ENCODE measurements around the gene ZNF865.

Gene ZNF865

DNA sequence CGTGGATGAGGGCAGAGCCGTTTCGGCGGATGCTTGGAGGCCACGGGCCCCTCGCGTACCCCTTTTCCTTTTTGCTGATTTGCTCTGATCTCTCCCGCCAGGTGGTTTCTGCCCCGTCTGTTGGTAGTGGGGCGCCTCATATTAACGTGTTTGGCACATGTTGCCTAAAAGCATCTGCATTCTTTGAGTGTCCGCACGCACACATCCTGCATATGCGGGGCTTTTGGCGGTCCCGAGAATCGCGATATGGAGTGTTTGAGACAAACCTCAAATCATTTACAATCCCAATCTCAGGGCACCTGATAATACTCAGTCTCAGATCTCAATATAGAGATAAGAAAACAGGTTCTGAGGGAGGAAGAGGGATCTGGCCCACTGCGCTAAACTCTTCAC, 50.2 kb downstream of the ZNF865 start:
- no peak for TF ChIP-seq JUND (IDR thresholded peaks at IDR 0.05; ENCODE audit: low read depth)
- DNase-seq (ENCODE audit: low read depth in 1 of 2, low spot score in 1 of 2) = no peak
- in situ Hi-C loops (cut with HindIII; ENCODE audit: low pct_unique_long_range_greater_than_20kb, low sequenced_read_pairs) = no loop called here

- no peak for TF ChIP-seq JUND (IDR thresholded peaks at IDR 0.05; ENCODE audit: low read depth)
- in situ Hi-C loops (cut with HindIII; ENCODE audit: low pct_unique_long_range_greater_than_20kb, low sequenced_read_pairs) = no loop called here
- no peak for DNase-seq (ENCODE audit: low read depth in 1 of 2, low spot score in 1 of 2)
Observed at GRCh38 chr19:55656552-55656951, 51.1 kb downstream of the ZNF865 start.

- in situ Hi-C loops (cut with HindIII; ENCODE audit: low pct_unique_long_range_greater_than_20kb, low sequenced_read_pairs) = no loop called here
- no peak for DNase-seq (ENCODE audit: low read depth in 1 of 2, low spot score in 1 of 2)
- no peak for TF ChIP-seq JUND (IDR thresholded peaks at IDR 0.05; ENCODE audit: low read depth)
Observed at GRCh38 chr19:55656988-55657747, 51.7 kb downstream of the ZNF865 start.

DNA sequence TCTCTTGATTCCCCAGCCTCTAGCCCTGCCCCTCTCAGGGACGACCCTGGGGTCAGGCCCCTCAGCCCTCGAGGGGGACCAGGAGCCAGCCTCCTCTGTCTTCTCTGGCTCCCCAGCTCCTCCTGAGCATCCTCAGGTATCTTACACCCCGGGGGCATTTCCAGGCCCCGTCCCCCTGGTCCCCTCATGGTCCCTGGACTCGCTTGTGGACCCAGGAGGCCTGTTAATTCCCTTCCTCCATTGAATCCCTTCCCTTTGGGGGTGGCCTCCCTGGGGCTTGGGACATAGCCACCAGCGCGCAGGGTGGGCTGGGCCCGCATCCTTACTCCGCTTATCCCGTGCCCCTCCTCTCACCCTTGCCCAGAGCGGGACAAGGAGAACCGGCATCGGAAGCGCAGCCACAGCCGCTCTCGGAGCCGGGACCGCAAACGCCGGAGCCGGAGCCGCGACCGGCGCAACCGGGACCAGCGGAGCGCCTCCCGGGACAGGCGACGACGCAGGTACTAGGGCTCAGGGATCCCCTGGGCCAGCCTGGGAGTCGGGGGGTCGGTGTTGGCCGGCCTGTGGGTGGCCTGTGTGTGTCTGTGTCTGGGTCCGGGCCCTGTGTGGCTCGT, 53.5 kb downstream of the ZNF865 start:
- no peak for TF ChIP-seq JUND (IDR thresholded peaks at IDR 0.05; ENCODE audit: low read depth)
- no peak for DNase-seq (ENCODE audit: low read depth in 1 of 2, low spot score in 1 of 2)
- in situ Hi-C loops (cut with HindIII; ENCODE audit: low pct_unique_long_range_greater_than_20kb, low sequenced_read_pairs) = no loop called here

GRCh38 chr19:55659822-55660221, 54.4 kb downstream of the ZNF865 start:
- no peak for DNase-seq (ENCODE audit: low read depth in 1 of 2, low spot score in 1 of 2)
- in situ Hi-C loops (cut with HindIII; ENCODE audit: low pct_unique_long_range_greater_than_20kb, low sequenced_read_pairs) = no loop called here
- TF ChIP-seq JUND (IDR thresholded peaks at IDR 0.05; ENCODE audit: low read depth) = no peak

- DNase-seq (ENCODE audit: low read depth in 1 of 2, low spot score in 1 of 2) = no peak
- in situ Hi-C loops (cut with HindIII; ENCODE audit: low pct_unique_long_range_greater_than_20kb, low sequenced_read_pairs) = no loop called here
- TF ChIP-seq JUND (IDR thresholded peaks at IDR 0.05; ENCODE audit: low read depth) = no peak
Observed at GRCh38 chr19:55660404-55660803, 55.0 kb downstream of the ZNF865 start.

GRCh38 chr19:55660991-55661390, 55.5 kb downstream of the ZNF865 start:
- no peak for TF ChIP-seq JUND (IDR thresholded peaks at IDR 0.05; ENCODE audit: low read depth)
- no peak for DNase-seq (ENCODE audit: low read depth in 1 of 2, low spot score in 1 of 2)
- in situ Hi-C loops (cut with HindIII; ENCODE audit: low pct_unique_long_range_greater_than_20kb, low sequenced_read_pairs) = no loop called here

GRCh38 chr19:55661826-55662225, 56.4 kb downstream of the ZNF865 start:
- TF ChIP-seq JUND (IDR thresholded peaks at IDR 0.05; ENCODE audit: low read depth) = no peak
- in situ Hi-C loops (cut with HindIII; ENCODE audit: low pct_unique_long_range_greater_than_20kb, low sequenced_read_pairs) = no loop called here
- DNase-seq (ENCODE audit: low read depth in 1 of 2, low spot score in 1 of 2) = no peak

DNA sequence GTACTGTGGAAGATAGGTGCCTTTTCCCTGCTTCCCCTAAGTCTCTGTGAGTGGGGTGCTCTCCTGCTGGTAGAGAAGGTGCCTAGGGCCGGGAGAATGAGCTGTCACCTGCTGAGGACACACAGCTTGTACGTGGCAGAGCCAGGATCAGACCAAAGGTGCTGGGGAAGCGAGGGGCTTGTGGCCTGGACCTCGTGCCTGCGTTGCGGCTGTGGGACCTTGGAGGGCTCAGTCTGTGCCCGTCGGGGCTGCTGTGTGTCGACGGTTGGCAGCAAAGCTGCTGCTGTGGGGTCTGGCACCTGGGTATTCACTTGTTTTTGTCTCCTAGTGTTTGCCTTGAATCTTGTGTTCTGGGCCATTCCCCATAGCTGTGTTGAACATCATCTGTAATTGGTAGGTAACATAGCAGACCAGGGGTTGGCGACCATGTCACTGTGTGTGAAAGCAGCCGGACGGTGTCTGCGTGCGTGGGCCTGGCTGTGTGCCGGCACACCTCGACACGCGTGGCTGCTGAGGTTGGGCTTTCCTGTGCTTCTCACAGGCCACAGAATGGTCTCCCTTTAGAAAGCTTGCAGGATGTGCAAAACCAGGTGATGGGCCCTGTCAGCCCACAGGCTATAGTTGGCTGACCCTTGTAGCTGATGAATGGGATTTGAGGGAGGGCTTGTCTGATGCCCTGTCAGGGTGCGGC, 58.5 kb downstream of the ZNF865 start:
- no peak for DNase-seq (ENCODE audit: low read depth in 1 of 2, low spot score in 1 of 2)
- TF ChIP-seq JUND (IDR thresholded peaks at IDR 0.05; ENCODE audit: low read depth) = no peak
- in situ Hi-C loops (cut with HindIII; ENCODE audit: low pct_unique_long_range_greater_than_20kb, low sequenced_read_pairs) = no loop called here

DNA sequence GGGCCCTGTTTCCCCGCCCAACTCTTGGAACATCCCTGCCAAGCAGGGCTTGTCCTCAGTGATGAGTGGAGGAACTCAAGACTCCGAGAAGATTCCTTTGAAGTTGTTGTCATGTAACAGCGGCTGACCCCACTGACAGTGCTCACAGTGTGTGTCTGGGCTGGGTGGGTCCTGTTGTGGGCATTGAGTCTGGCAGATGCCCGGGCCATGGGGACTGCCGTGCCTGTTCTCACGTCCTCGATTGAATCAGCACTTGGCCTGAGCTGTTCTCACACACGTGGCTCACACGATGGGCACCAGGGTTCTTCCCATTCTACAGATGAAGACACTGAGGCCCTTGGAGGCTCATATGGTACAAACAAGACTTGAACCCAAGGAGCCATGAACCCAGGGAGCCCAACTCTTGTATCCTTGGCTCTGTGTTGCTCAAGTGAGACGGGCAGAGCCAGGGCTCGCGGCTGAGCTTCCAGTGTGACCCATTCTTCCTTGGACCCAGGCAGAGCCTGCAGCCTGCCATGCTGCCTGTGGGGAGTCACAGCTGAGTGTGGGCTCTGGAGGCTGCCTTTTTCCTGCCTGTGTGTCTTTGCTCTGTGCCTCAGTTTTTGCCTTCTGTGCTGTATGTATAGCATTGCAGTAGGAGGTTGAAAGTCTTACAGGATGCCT, 61.0 kb downstream of the ZNF865 start:
- TF ChIP-seq JUND (IDR thresholded peaks at IDR 0.05; ENCODE audit: low read depth) = no peak
- no peak for DNase-seq (ENCODE audit: low read depth in 1 of 2, low spot score in 1 of 2)
- in situ Hi-C loops (cut with HindIII; ENCODE audit: low pct_unique_long_range_greater_than_20kb, low sequenced_read_pairs) = no loop called here
